HG03571 (cell line): ENCODE measurements around the gene GRIK1.
"Not testable (repeated sequence)": the region's sequence is repeated elsewhere in the genome, so short reads cannot be mapped to it uniquely, and the experiment has no call there.

ENCODE experiments used
- ATAC-seq: cut with Tn5 transposase; IDR thresholded peaks from one replicate; pipeline ENCODE4 v1.9.1; 2021; ENCODE audit not compliant: unreplicated experiment

The GRIK1 gene

GRCh38 chr21:29621525-29621924 lies 318.3 kb downstream of the GRIK1 start:
- ATAC-seq, result no peak

DNA sequence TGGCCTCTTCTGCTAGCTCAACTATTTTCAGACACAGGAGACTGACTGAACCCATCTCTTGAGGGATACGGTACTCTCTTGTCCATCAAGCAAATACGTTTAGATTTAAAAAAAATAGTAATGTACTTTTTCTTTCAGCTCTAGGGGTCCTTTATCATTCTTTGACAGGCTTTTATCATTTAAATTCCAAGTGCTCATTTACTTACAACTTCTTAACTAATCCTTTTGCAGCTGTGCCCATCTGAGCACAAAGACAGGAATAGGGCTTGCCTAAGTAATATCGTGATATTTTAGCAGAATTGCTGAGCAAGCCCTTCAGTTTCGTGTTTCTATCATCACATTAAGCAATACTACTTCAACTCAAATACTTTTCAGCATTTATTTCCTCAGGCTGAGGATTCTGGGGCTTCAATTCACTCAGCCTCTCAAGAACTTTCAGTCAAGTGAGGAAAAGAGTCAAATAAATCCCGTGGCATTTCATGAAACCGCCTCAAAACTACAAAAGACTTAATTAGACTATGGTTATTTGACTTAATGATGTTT lies 323.5 kb downstream of the GRIK1 start:
- no peak for ATAC-seq

- ATAC-seq, result no peak
These were observed 325.9 kb downstream of the GRIK1 start for GRCh38 chr21:29613877-29614276.

- ATAC-seq, result no peak
These were observed 326.8 kb downstream of the GRIK1 start for GRCh38 chr21:29613021-29613420.

DNA sequence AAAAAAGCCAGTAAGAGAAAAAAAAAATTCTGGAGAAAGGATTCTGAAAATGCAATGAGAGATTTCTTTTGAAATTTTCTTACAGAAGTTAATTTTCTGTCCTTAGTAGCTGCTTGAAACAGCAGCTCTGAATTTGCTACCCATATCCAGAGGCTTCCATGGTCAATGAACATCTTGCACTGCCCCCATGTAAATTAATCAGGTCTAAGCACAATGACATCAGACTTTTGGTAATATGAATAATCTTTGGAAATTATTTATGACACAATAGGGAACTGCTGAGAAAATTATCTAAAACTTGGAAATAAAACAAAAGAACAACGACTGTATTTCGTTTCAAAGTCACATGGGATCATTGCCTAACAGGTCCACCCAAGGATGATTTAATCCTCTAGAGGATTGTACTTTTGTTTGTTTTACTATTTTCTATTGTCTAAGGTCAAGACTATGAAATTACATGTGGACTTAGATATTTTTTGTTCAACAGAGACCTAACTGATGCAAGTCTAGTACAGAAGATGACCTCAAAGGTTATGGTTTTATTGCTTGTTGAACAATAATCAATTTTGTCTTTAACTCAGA lies 328.9 kb downstream of the GRIK1 start:
- no peak for ATAC-seq

DNA sequence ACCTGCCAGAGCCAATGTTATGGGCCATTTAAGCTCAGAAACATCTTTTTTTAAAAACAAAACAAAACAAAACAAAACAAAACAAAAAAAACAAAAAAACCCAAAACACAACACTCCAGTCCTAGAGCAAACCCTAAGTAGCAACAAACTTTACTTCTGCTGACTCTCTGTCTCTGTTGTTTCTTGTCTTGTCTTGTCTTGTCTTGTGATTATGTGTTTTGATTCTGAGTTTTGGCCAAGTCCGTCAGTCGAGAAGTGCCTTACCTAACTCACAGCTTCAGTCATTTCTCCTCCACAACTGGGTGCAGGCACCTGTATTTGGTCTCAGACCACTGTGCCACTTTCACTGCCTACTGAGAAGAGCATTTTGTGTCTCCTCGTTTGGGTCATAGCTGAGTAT lies 333.2 kb downstream of the GRIK1 start:
- no peak for ATAC-seq

GRCh38 chr21:29605219-29605618 lies 334.6 kb downstream of the GRIK1 start:
- ATAC-seq, result not testable (repeated sequence)

GRCh38 chr21:29604076-29604475 lies 335.7 kb downstream of the GRIK1 start:
- ATAC-seq, result no peak

GRCh38 chr21:29601047-29601446 lies 338.7 kb downstream of the GRIK1 start:
- no peak for ATAC-seq

- ATAC-seq, result no peak
These were observed 353.1 kb downstream of the GRIK1 start for GRCh38 chr21:29586696-29587095.

GRCh38 chr21:29585462-29585861 lies 354.3 kb downstream of the GRIK1 start:
- no peak for ATAC-seq

DNA sequence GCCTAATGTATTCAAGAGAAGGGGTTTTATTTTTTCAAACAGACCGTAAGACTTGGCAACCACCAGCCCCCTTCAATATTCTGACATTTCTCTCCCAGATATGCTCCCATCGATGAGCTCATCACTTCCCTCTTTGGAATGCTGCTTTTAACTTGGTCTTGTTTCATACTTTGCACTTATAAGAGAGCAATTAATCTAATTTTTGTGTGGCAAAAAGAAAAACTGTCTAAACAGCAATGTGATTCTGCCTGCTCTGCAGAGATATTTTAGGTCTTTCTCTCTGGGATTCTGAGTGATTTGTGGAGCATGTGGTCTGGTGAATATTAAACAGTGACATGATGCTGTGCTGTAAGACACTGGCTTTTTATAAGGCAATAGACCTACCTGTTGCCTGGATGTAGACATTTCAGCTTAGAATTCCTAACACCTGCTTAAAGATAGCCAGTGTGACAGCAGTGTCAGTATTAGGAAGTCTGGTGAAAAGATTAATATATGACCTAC lies 356.3 kb downstream of the GRIK1 start:
- no peak for ATAC-seq

- no peak for ATAC-seq
These were observed 356.9 kb downstream of the GRIK1 start for GRCh38 chr21:29582855-29583254.

DNA sequence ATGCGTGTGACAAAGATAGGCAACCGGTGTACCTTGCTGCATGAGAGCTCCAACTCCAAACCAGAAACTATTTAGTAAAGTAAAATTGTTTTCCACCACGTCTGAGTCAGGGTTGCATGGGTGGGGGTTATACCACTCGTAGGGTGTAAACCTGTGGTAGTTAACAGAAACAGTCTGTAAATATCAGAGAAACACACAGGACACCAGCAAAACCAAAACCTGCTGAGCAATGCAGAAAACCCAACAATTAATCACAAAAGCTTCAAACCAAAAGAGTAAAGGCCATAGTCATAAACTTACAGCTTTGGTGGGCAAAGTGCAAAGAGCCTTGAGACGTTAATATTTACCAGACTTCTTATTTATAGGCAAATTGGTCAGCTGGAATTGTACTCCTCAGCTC lies 358.4 kb downstream of the GRIK1 start:
- ATAC-seq, result no peak

- ATAC-seq, result no peak
These were observed 359.0 kb downstream of the GRIK1 start for GRCh38 chr21:29580732-29581285.

DNA sequence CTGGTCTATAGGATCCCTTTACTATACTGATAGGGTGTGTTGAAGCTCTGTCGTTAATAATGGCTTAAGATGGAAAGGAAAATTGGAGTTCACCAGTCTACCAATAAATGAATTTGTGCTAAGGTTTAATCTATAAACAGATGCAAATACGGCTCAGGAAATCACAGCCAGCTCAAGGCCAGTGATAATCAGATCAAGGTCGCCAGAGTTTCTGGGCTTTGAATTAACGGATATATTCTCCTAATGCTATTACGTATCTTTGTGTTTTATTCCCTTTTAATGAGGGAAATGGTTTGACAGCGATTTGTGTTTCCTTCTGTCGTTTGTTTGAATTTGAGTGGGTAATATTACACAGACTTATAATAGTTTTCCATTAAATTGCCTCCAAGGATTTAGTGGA lies 361.5 kb downstream of the GRIK1 start:
- ATAC-seq, result no peak

DNA sequence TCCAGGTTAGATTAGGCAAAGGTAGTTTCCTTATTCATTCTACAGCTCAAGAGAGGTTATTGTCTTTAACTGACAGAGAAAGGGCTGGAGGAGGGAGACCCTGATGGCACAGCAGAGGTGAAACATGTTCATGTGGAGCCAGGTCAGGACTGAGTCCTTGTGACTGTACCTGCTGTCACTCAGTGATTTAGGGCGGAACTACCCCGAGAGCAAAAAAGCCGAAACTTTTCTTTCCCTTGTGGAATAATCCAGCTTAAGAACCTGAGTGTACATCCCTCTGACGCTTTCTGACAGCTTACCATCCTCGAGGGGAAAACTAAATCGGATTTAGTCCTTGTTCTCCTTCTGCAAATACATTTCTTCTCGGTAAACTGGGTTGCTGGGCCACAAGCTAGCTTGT lies 367.8 kb downstream of the GRIK1 start:
- ATAC-seq, result no peak

- ATAC-seq, result no peak
These were observed 371.6 kb downstream of the GRIK1 start for GRCh38 chr21:29568020-29568697.

- ATAC-seq, result no peak
These were observed 381.7 kb downstream of the GRIK1 start for GRCh38 chr21:29557931-29558725.

DNA sequence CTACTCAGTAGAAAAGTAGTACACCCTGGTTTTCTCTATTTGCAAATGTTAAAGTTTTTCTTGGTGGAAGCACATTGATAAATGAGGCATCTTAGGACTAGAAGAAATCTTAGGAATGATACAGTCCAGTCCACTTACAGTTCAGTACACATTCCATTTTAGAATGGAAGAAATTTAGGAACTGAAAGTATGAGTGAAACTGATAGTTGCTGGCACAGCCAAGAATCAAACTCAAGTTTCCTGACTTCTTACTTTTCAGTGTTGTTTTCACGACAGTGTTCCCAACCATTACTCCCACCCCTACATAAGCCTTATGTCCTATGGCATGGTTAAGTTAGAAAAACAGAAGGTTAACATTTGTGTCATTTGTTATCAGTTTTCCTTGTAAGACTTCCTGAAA lies 382.6 kb downstream of the GRIK1 start:
- ATAC-seq, result no peak

GRCh38 chr21:29555601-29556000 lies 384.2 kb downstream of the GRIK1 start:
- ATAC-seq, result no peak
